ENCODE data around the gene RPS29. TPM values are rescaled to one million over a fixed set of nuclear protein-coding genes. Genes with fewer than 3 reads are reported as not detected.

The RPS29 gene
- total and polyA plus RNA-seq, 9 of the 15 experiments (the other 6 are each of a cell fraction or from before 2014, with no cell fraction given): 1,545 to 5,012 (median 2,448) TPM

DNA sequence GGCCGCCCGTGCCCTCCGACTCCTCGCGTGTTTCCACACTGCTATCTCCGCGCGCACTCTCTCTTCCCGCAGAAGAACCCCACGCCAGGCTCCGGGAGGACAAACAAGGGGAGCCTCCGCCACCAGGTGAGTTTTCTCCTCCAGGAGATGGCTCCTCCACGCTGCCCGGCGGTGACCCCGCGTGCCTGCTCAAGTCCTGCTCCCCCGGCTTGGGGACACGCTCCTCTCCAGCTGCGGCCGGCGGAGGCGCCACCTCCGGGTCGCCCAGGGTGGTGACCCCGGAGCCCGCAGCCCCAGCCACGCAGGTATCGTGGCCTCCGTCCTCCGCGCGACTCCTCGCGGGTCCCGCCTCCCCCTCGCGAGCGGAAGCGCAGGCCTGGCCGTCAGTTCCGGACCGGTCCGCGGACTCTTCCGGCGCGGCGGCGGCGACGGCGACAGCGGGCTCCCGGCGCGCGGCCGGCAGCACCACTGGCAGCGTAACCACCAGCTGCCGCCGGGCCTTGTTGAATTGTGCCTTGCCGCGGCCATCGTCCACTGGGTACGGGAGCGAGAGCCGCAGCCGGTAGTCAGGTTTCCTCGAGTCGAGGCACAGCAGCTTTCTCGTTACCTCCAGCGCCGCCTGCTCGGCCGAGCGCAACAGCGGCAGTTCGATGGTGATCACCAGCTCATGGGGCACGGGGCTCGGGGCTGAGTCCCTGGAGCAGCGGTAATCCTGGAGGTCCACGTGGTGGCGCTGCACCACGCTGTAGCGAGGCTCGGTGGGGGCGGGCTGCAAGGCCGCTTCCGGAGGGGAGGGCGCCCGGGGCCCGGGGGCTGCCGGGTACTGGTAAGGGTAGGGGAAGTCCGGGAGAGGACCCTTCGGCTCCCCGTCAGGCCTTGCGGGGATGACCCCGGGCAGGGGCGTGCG is 47.7 kb upstream of the RPS29 start (continued):
- TF ChIP-seq, protein P1, sequence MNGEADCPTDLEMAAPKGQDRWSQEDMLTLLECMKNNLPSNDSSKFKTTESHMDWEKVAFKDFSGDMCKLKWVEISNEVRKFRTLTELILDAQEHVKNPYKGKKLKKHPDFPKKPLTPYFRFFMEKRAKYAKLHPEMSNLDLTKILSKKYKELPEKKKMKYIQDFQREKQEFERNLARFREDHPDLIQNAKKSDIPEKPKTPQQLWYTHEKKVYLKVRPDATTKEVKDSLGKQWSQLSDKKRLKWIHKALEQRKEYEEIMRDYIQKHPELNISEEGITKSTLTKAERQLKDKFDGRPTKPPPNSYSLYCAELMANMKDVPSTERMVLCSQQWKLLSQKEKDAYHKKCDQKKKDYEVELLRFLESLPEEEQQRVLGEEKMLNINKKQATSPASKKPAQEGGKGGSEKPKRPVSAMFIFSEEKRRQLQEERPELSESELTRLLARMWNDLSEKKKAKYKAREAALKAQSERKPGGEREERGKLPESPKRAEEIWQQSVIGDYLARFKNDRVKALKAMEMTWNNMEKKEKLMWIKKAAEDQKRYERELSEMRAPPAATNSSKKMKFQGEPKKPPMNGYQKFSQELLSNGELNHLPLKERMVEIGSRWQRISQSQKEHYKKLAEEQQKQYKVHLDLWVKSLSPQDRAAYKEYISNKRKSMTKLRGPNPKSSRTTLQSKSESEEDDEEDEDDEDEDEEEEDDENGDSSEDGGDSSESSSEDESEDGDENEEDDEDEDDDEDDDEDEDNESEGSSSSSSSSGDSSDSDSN (IDR thresholded peaks at IDR 0.05; ENCODE audit: borderline replicate concordance in 1 of 2, low read depth in 2 of 2, low read length in 2 of 2): peak; percentile 31 to 63; a peak in 1 of 4 replicates
- TF ChIP-seq ZBTB2 (IDR thresholded peaks at IDR 0.05) (peak; percentile 18; the same call in 1 of the 2 replicates), ZNF282 (CRISPR knock-in tag; IDR thresholded peaks at IDR 0.05) (no peak), STAG1 (CRISPR knock-in tag; IDR thresholded peaks at IDR 0.05; ENCODE audit: borderline replicate concordance) (no peak; the same call in 1 of the 2 replicates), ZFP36 (IDR thresholded peaks at IDR 0.05; ENCODE audit: low read depth, low read length, partially characterized antibody) (peak; percentile 43), HIVEP1 (CRISPR knock-in tag; IDR thresholded peaks at IDR 0.05) (no peak), GABPB1 (CRISPR knock-in tag; IDR thresholded peaks at IDR 0.05) (peak; percentile 84), ETV1 (tag; conservative IDR thresholded peaks at IDR 0.05; ENCODE audit: low read depth) (peak; percentile 94), SIN3A (IDR thresholded peaks at IDR 0.05; ENCODE audit: borderline replicate concordance in 2 of 2, control insufficient read depth in 1 of 2, low read depth in 2 of 2, low read length in 2 of 2) (peak in 1 of 2 experiments; percentile 72; a peak in 1 of 4 replicates), TBL1XR1 (IDR thresholded peaks at IDR 0.05; ENCODE audit: low read length in 2 of 2) (no peak), RBFOX2 (IDR thresholded peaks at IDR 0.05; ENCODE audit: low read depth, low read length) (peak; percentile 96), ZBTB33 (CRISPR knock-in tag; IDR thresholded peaks at IDR 0.05) (peak; percentile 52; the same call in 1 of the 2 replicates), CBFB (CRISPR knock-in tag; IDR thresholded peaks at IDR 0.05) (no peak), MCM5 (IDR thresholded peaks at IDR 0.05; ENCODE audit: low read depth) (no peak), CSDE1 (IDR thresholded peaks at IDR 0.05) (no peak; a peak in 1 of 4 replicates)
- TF ChIP-seq, protein P2, sequence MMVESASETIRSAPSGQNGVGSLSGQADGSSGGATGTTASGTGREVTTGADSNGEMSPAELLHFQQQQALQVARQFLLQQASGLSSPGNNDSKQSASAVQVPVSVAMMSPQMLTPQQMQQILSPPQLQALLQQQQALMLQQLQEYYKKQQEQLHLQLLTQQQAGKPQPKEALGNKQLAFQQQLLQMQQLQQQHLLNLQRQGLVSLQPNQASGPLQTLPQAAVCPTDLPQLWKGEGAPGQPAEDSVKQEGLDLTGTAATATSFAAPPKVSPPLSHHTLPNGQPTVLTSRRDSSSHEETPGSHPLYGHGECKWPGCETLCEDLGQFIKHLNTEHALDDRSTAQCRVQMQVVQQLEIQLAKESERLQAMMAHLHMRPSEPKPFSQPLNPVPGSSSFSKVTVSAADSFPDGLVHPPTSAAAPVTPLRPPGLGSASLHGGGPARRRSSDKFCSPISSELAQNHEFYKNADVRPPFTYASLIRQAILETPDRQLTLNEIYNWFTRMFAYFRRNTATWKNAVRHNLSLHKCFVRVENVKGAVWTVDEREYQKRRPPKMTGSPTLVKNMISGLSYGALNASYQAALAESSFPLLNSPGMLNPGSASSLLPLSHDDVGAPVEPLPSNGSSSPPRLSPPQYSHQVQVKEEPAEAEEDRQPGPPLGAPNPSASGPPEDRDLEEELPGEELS (CRISPR knock-in tag; IDR thresholded peaks at IDR 0.05; ENCODE audit: borderline replicate concordance): peak; percentile 92; the same call in 1 of the 2 replicates
- TF ChIP-seq, protein P3, sequence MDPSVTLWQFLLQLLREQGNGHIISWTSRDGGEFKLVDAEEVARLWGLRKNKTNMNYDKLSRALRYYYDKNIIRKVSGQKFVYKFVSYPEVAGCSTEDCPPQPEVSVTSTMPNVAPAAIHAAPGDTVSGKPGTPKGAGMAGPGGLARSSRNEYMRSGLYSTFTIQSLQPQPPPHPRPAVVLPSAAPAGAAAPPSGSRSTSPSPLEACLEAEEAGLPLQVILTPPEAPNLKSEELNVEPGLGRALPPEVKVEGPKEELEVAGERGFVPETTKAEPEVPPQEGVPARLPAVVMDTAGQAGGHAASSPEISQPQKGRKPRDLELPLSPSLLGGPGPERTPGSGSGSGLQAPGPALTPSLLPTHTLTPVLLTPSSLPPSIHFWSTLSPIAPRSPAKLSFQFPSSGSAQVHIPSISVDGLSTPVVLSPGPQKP (CRISPR knock-in tag; IDR thresholded peaks at IDR 0.05): 0 out of 2 replicates have a peak, but pooled peaks have one; percentile 48
